ENCODE data around the gene CAMK1D.

DNA sequence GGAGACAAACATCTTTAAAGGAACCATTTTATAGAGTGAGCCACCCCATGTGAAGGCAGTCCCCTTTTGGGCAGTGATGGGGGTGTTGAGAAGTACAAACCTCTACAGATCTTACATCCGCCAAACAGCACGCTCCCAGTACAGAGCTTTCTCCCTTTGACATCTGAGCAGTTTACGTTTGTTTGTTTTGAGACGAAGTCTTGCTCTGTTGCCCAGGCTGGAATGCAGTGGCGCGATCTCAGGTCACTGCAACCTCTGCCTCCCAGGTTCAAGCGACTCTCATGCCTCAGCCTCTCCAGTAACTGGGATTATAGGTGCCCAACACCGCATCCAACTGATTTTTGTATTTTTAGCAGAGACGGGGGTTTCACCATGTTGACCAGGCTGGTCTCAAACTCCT, 523.2 kb downstream of the CAMK1D start:
- no peak for TF ChIP-seq EZH2phosphoT487 (IDR thresholded peaks at IDR 0.05; ENCODE audit: low read length)
- TF ChIP-seq, protein P1, sequence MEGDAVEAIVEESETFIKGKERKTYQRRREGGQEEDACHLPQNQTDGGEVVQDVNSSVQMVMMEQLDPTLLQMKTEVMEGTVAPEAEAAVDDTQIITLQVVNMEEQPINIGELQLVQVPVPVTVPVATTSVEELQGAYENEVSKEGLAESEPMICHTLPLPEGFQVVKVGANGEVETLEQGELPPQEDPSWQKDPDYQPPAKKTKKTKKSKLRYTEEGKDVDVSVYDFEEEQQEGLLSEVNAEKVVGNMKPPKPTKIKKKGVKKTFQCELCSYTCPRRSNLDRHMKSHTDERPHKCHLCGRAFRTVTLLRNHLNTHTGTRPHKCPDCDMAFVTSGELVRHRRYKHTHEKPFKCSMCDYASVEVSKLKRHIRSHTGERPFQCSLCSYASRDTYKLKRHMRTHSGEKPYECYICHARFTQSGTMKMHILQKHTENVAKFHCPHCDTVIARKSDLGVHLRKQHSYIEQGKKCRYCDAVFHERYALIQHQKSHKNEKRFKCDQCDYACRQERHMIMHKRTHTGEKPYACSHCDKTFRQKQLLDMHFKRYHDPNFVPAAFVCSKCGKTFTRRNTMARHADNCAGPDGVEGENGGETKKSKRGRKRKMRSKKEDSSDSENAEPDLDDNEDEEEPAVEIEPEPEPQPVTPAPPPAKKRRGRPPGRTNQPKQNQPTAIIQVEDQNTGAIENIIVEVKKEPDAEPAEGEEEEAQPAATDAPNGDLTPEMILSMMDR (IDR thresholded peaks at IDR 0.05; ENCODE audit: low read length), result no peak
